Loucy (cell line): ENCODE measurements around the gene GSX1.

ENCODE experiments used
- H2AFZ ChIP-seq: fragments of 200-600 bp; sonication (generic); 2 replicates; pipeline ENCODE4 v1.6.0; 2016; ENCODE audit warnings: antibody characterized with exemption, mild to moderate bottlenecking, low read length, moderate library complexity
- H3F3A ChIP-seq: fragments of 200-600 bp; 2 replicates; pipeline ENCODE4 v1.6.0; 2016; ENCODE audit warnings: antibody characterized with exemption, low read depth, mild to moderate bottlenecking
- H3K27me3 ChIP-seq: fragments of 200-600 bp; sonication (generic); 2 replicates; pipeline ENCODE4 v1.6.1; 2014; ENCODE audit warnings: low read length, mild to moderate bottlenecking; ENCODE audit not compliant: insufficient read depth, poor library complexity, severe bottlenecking
- H3K36me3 ChIP-seq: fragments of 200-600 bp; sonication (generic); 2 replicates; pipeline ENCODE4 v1.6.1; 2016; ENCODE audit warnings: low read length; ENCODE audit not compliant: insufficient read depth
- H3K4me1 ChIP-seq: fragments of 200-600 bp; sonication (generic); 2 replicates; pipeline ENCODE4 v1.5.1; 2014; ENCODE audit warnings: low read length, mild to moderate bottlenecking; ENCODE audit not compliant: insufficient read depth, poor library complexity, severe bottlenecking
- H3K4me2 ChIP-seq: fragments of 200-600 bp; sonication (generic); 2 replicates; pipeline ENCODE4 v1.6.0; 2014; ENCODE audit warnings: antibody characterized with exemption, low read length, low read depth, mild to moderate bottlenecking; ENCODE audit not compliant: poor library complexity, severe bottlenecking
- H3K4me3 ChIP-seq: fragments of 200-600 bp; sonication (generic); 2 replicates; pipeline ENCODE4 v1.5.1; 2014; ENCODE audit warnings: low read length, mild to moderate bottlenecking, mixed read lengths; ENCODE audit not compliant: poor library complexity, severe bottlenecking
- H3K79me2 ChIP-seq: fragments of 200-600 bp; sonication (generic); 2 replicates; pipeline ENCODE4 v1.6.1; 2014; ENCODE audit warnings: low read length; ENCODE audit not compliant: insufficient read depth
- H3K9ac ChIP-seq: fragments of 200-600 bp; sonication (generic); 2 replicates; pipeline ENCODE4 v1.6.0; 2014; ENCODE audit warnings: mild to moderate bottlenecking, low read depth, low read length, moderate library complexity; ENCODE audit not compliant: poor library complexity, severe bottlenecking
- H3K9me2 ChIP-seq: fragments of 200-600 bp; sonication (generic); replicated peaks from 2 replicates; pipeline ENCODE4 v1.6.1; 2016; ENCODE audit warnings: low read depth, low read length, mixed read lengths
- H3K9me3 ChIP-seq: fragments of 200-600 bp; sonication (generic); 2 replicates; pipeline ENCODE4 v1.6.1; 2014; ENCODE audit warnings: mild to moderate bottlenecking, antibody characterized with exemption, low read length, low read depth; ENCODE audit not compliant: insufficient read depth
- H4K20me1 ChIP-seq: fragments of 200-600 bp; sonication (generic); 2 replicates; pipeline ENCODE4 v1.6.0; 2014; ENCODE audit warnings: antibody characterized with exemption, low read length, mild to moderate bottlenecking; ENCODE audit not compliant: insufficient read depth, poor library complexity, severe bottlenecking
- CTCF ChIP-seq: fragments of 200-600 bp; sonication (generic); conservative IDR thresholded peaks from 2 replicates; pipeline ENCODE4 v1.5.1; 2014; ENCODE audit warnings: mild to moderate bottlenecking, antibody characterized with exemption, low read length
- EZH2phosphoT487 ChIP-seq: fragments of 200-600 bp; IDR thresholded peaks from 2 replicates; pipeline ENCODE4 v1.6.1; 2018; ENCODE audit warnings: antibody characterized with exemption, mild to moderate bottlenecking, moderate library complexity, borderline replicate concordance

The GSX1 gene

DNA sequence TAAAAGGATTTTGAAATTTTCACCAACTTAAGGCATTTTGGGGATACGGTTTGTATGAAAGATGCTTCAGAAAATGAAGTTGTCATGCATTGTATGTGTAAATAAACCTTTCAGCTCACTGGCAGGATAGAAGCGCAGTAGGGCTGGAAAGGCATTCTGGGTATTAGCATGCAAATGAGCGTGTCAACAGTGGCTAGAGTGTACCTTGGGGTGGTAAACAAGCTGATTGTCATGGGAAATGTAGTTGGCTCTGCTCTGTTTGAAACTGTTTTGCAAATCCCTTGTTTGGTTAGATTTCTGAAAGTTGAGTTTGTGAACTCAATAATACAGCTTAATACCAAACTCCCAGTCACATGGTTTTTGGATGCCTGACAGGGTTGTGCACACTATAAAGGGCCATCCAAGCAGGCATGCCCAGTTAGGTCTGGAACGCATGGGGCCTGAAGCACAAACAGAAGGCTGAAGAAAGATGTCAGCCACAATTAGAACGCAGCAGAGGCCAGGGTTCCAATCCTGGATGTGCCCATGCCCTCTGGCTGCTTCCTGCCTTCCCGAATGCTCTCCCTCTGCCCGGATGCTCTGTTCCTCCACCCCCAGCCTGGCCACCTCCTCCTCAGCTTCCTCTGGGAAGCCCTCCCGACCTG lies 14.6 kb downstream of the GSX1 start:
- H3K4me3 ChIP-seq: no peak overlapping the region
- TF ChIP-seq CTCF: no peak
- no peak for TF ChIP-seq EZH2phosphoT487

DNA sequence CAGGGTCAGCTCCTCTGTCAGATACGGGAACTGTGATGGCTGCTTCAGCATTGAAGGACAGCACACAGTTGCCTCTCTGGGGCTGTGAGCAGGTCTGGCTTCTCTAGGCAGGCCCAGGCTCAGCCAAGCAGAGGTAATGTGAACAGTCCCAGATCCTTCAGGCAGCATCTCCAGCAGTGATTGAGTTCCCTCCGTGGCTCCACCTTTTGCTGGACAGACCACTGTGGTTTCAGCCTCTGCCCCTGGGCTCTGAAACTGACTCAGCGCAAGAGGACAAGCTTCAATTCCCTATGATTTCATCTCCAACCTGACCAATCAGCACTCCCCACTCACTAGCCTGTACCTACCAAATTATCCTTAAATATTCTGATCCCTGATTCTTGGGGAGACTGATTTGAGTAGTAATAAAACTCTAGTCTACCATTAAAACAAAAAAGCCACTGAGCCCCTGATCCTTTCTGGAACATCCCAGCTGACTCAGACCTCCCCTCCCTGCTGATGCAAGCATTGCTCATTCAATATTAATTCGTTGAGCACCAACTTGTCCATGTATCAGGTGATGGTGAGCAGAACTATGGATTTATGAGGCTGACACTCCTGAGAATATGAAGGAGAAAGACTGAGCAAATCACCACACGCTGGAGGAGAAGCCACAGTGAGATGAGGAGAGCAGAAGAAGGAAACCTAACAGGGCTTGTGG lies 16.7 kb downstream of the GSX1 start:
- H4K20me1 ChIP-seq: no peaks in the 10 kb centered on the region
- H2AFZ ChIP-seq: no peak overlapping the region
- H3K9me2 ChIP-seq: no peaks in the 10 kb centered on the region
- no peak overlapping the region for H3K4me3 ChIP-seq
- H3F3A ChIP-seq: no peaks in the 10 kb centered on the region
- H3K4me1 ChIP-seq: peaks cover 10% of the 10 kb centered on the region
- no peak overlapping the region for H3K4me2 ChIP-seq
- no peaks in the 10 kb centered on the region for H3K9me3 ChIP-seq
- H3K27me3 ChIP-seq: no peaks in the 10 kb centered on the region
- H3K79me2 ChIP-seq: no peaks in the 10 kb centered on the region
- TF ChIP-seq EZH2phosphoT487 (no peak), CTCF (no peak)
- H3K9ac ChIP-seq: no peak overlapping the region
- H3K36me3 ChIP-seq: no peaks in the 10 kb centered on the region

More for the DNA sequence above, 14.6 kb downstream of the GSX1 start:
- Histone ChIP-seq H3K4me1 (peaks cover 10% of the 10 kb centered on the region), H2AFZ (no peak overlapping the region), H3K9me2 (no peaks in the 10 kb centered on the region), H3K79me2 (no peaks in the 10 kb centered on the region), H3K9ac (no peak overlapping the region), H3K4me2 (no peak overlapping the region), H3K27me3 (no peaks in the 10 kb centered on the region), H3F3A (no peaks in the 10 kb centered on the region), H3K36me3 (no peaks in the 10 kb centered on the region), H3K9me3 (no peaks in the 10 kb centered on the region), H4K20me1 (no peaks in the 10 kb centered on the region)

GRCh38 chr13:27810009-27810408 lies 17.7 kb downstream of the GSX1 start:
- Histone ChIP-seq H3K4me1 (peaks cover 10% of the 10 kb centered on the region), H3K79me2 (no peaks in the 10 kb centered on the region), H3K4me3 (no peak overlapping the region), H3F3A (no peaks in the 10 kb centered on the region), H3K27me3 (no peaks in the 10 kb centered on the region), H3K9me2 (no peaks in the 10 kb centered on the region), H2AFZ (no peak overlapping the region), H3K4me2 (no peak overlapping the region), H3K9me3 (no peaks in the 10 kb centered on the region), H3K36me3 (no peaks in the 10 kb centered on the region), H3K9ac (no peak overlapping the region), H4K20me1 (no peaks in the 10 kb centered on the region)
- TF ChIP-seq CTCF (no peak), EZH2phosphoT487 (no peak)
